Naive thymus-derived CD4-positive, alpha-beta T cell (primary cell): ENCODE measurements around the gene SLC11A1. TPM values are rescaled to one million over a fixed set of nuclear protein-coding genes. Genes with fewer than 3 reads are reported as not detected.

ENCODE experiments used
- ATAC-seq: fragments of 150-1000 bp; cut with Tn5 transposase; 2 replicates; pipeline ENCODE4 v1.10.0; 2021; ENCODE audit warnings: mild to moderate bottlenecking, moderate library complexity
- CTCF ChIA-PET: fragments of 350-600 bp; sonication (Branson Sonifier 250); formaldehyde crosslinking; loops from one replicate; lab custom pipeline; 2021; ENCODE audit warnings: antibody characterized with exemption; lab: Charles Lee
- POLR2A ChIA-PET: fragments of 350-600 bp; sonication (Branson Sonifier 250); formaldehyde crosslinking; loops from one replicate; lab custom pipeline; 2021; ENCODE audit warnings: antibody characterized with exemption, inconsistent platforms; lab: Charles Lee
- DNase-seq, 9 donors: peaks; one replicate each; pipeline versions ENCODE4 v3.0.0 to v3.0.0-alpha.2; 2020 to 2022; ENCODE audit warnings: mixed read lengths in 1 of 9
- H3K27ac ChIP-seq: one replicate; pipeline ENCODE4 v1.7.0; 2013; ENCODE audit warnings: mild to moderate bottlenecking, low read depth, low read length, moderate library complexity
- H3K27me3 ChIP-seq, 2 donors: one replicate each; pipeline ENCODE4 v1.7.0; 2013; ENCODE audit warnings: low read length in 2 of 2, mild to moderate bottlenecking in 2 of 2, moderate library complexity in 2 of 2; ENCODE audit not compliant: control insufficient read depth in 2 of 2, insufficient read depth in 2 of 2
- H3K36me3 ChIP-seq, 3 experiments: 1 replicate in 2 of 3; 2 replicates in 1 of 3; pipeline ENCODE4 v1.7.0; 2013; ENCODE audit warnings: low read length in 3 of 3, mild to moderate bottlenecking in 3 of 3, moderate library complexity in 1 of 3; ENCODE audit not compliant: insufficient read depth in 3 of 3, control insufficient read depth in 2 of 3
- H3K4me1 ChIP-seq, 2 donors: one replicate each; pipeline ENCODE4 v1.7.0; 2013; ENCODE audit warnings: low read length in 2 of 2, mild to moderate bottlenecking in 2 of 2, moderate library complexity in 1 of 2; ENCODE audit not compliant: control insufficient read depth in 2 of 2, insufficient read depth in 2 of 2
- H3K4me3 ChIP-seq: 2 replicates; pipeline ENCODE4 v1.7.0; 2013; ENCODE audit warnings: mild to moderate bottlenecking, low read length
- H3K9me3 ChIP-seq, 3 experiments: 1 replicate in 2 of 3; 2 replicates in 1 of 3; pipeline ENCODE4 v1.7.0; 2013; ENCODE audit warnings: low read length in 3 of 3; ENCODE audit not compliant: control insufficient read depth in 2 of 3
- H3K27ac Mint-ChIP-seq, 9 donors: one replicate each; pipeline ENCODE4 v1.8.0; 2020 to 2022; ENCODE audit warnings: mixed read lengths in 9 of 9, mild to moderate bottlenecking in 8 of 9, moderate library complexity in 5 of 9, inconsistent platforms in 2 of 9
- H3K27me3 Mint-ChIP-seq, 5 donors: one replicate each; pipeline ENCODE4 v1.8.0; 2021 to 2022; ENCODE audit warnings: mixed read lengths in 5 of 5, mild to moderate bottlenecking in 1 of 5
- H3K36me3 Mint-ChIP-seq, 5 donors: one replicate each; pipeline ENCODE4 v1.8.0; 2020 to 2022; ENCODE audit warnings: mixed read lengths in 5 of 5, mild to moderate bottlenecking in 3 of 5, inconsistent platforms in 1 of 5
- H3K4me1 Mint-ChIP-seq, 7 donors: one replicate each; pipeline ENCODE4 v1.8.0; 2020 to 2022; ENCODE audit warnings: mixed read lengths in 7 of 7, mild to moderate bottlenecking in 3 of 7, inconsistent platforms in 1 of 7
- H3K4me3 Mint-ChIP-seq, 10 donors: one replicate each; pipeline ENCODE4 v1.8.0; 2020 to 2022; ENCODE audit warnings: mild to moderate bottlenecking in 10 of 10, mixed read lengths in 10 of 10, moderate library complexity in 6 of 10, inconsistent platforms in 2 of 10
- H3K9me3 Mint-ChIP-seq, 11 donors: one replicate each; pipeline ENCODE4 v1.8.0; 2020 to 2022; ENCODE audit warnings: mixed read lengths in 11 of 11, mild to moderate bottlenecking in 4 of 11, inconsistent platforms in 1 of 11, moderate library complexity in 1 of 11
- intact Hi-C, 2 donors: fragments of 100-400 bp; cut with micrococcal nuclease; formaldehyde crosslinking; loops; one replicate each; pipeline ENCODE4 v1.15.1; 2023
- polyA plus RNA-seq, 2 donors: library from polyadenylated mRNA; unstranded; fragments of 300-500 nt; fragmentation: Illumina TruSeq; gene quantifications; one replicate each; pipeline ENCODE4 v1.2.3, GENCODE V29; 2021
- total RNA-seq, 6 experiments: library from RNA in 5 of 6; stranded (reverse) in 5 of 6; gene quantifications; 1 replicate in 5 of 6; 2 replicates in 1 of 6; pipeline ENCODE4 v1.2.3 and lab custom pipeline; 2021 to 2026

Gene SLC11A1
- total and polyA plus RNA-seq, 7 experiments from 2014 or later: 0.27 to 399 (median 1.1) TPM

DNA sequence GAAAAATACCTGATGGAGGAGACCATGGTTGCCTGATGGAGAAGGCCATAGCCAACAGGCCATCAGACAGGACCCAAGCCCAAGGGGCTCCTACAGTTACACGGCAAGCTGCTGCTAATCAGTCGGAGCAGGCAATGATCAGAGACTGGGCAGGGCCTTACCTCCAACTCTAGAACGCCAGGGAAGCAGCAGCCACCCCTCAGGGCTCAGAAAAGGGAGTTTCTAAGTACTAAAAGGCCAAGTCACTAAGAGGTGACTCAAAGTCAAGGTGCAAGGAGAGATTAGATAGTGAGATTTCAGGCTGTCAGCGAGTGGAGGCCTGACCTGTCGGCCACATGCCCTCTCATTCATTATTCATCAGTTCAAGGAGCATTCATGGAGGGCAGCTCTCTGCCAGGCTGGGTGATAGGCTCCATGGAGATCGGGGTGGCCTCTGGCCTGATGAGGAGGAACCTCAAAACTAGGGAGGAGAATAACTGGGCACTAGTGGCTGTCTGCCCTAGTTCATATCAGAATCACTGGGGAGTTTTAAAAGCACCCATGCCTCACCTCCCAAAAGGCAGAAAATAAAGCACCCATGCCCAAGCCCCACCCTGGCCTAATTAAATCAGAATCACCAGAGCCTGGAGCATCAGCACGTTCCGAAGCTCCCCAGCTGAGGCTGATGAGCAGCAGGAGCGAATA lies 40.5 kb downstream of the SLC11A1 start:
- Mint-ChIP-seq H3K4me3 (no peak overlapping the region), H3K27ac (peak overlapping the region in 2 of 9 donors; percentile 32 to 81), H3K4me1 (peaks cover 0 to 4% (median 0%) of the 10 kb centered on the region in 7 donors), H3K27me3 (no peaks in the 10 kb centered on the region), H3K9me3 (peaks cover 0 to 2% (median 0%) of the 10 kb centered on the region in 11 donors), H3K36me3 (no peaks in the 10 kb centered on the region)
- H3K4me1 ChIP-seq: no peaks in the 10 kb centered on the region
- ATAC-seq (no peak), DNase-seq (no peak)
- no peaks in the 10 kb centered on the region for H3K9me3 ChIP-seq
- ChIA-PET POLR2A (interaction anchor here (0.5 kb wide), 1 partner anchor 9 kb away, joined by 3 read pairs; no protein-coding TSS in a partner anchor), CTCF (no interaction called here)
- no peaks in the 10 kb centered on the region for H3K27me3 ChIP-seq
- H3K27ac ChIP-seq: no peak overlapping the region
- no peak overlapping the region for H3K4me3 ChIP-seq
- intact Hi-C loops: no loop called here
- H3K36me3 ChIP-seq: no peaks in the 10 kb centered on the region

DNA sequence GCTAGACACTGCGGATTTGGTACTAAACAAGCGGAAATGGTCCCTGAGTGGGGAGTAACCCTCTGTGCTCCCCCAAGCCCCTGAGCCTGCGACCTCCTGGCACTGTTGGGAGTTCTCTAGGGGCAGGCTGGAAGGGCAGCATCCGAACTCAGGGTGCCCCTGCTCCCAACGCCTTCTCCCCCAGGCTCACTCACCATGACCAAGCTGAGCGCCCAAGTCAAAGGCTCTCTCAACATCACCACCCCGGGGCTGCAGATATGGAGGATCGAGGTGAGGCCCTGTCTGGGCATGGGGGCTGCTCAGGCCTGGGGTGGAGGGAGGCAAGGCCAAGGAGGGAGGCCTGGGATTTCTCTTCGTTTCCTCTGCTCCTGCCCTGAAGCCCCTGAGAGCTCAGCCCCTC lies 41.5 kb downstream of the SLC11A1 start:
- Mint-ChIP-seq H3K4me1 (peaks cover 0 to 4% (median 0%) of the 10 kb centered on the region in 7 donors), H3K27ac (peak overlapping the region in 1 of 9 donors; percentile 48), H3K9me3 (peaks cover 0 to 2% (median 0%) of the 10 kb centered on the region in 11 donors), H3K27me3 (no peaks in the 10 kb centered on the region), H3K36me3 (no peaks in the 10 kb centered on the region), H3K4me3 (no peak overlapping the region)
- Histone ChIP-seq H3K9me3 (no peaks in the 10 kb centered on the region), H3K4me1 (no peaks in the 10 kb centered on the region), H3K4me3 (no peak overlapping the region), H3K36me3 (no peaks in the 10 kb centered on the region), H3K27ac (no peak overlapping the region), H3K27me3 (peaks cover 0 to 4% of the 10 kb centered on the region in 2 donors)
- ChIA-PET CTCF (no interaction called here), POLR2A (no interaction called here)
- intact Hi-C loops: no loop called here
- ATAC-seq (no peak), DNase-seq (no peak)

DNA sequence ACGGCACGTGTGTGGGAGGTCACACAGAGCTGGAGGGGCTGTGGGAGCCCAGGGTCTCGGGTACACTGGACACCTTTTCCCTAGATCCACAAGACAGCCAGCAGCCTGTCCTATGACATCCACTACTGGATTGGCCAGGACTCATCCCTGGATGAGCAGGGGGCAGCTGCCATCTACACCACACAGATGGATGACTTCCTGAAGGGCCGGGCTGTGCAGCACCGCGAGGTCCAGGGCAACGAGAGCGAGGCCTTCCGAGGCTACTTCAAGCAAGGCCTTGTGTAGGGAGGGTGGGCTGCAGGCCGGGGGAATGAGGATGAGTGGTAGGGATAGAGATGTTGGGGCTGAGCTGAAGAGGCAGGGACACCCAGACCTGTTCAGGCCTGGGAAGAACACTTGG lies 43.5 kb downstream of the SLC11A1 start:
- no peak overlapping the region for H3K4me3 ChIP-seq
- intact Hi-C loops: no loop called here
- H3K9me3 ChIP-seq: no peaks in the 10 kb centered on the region
- POLR2A ChIA-PET: interaction anchor here (1.1 kb wide), 1 partner anchor 19 kb away, joined by 3 read pairs; no protein-coding TSS in a partner anchor
- Mint-ChIP-seq H3K27ac (no peak overlapping the region), H3K4me1 (peaks cover 0 to 2% (median 0%) of the 10 kb centered on the region in 7 donors), H3K27me3 (peaks cover 0 to 3% (median 0%) of the 10 kb centered on the region in 5 donors), H3K9me3 (peaks cover 0 to 2% (median 0%) of the 10 kb centered on the region in 11 donors), H3K4me3 (no peak overlapping the region), H3K36me3 (no peaks in the 10 kb centered on the region)
- no peaks in the 10 kb centered on the region for H3K36me3 ChIP-seq
- ATAC-seq: peak; percentile 8
- CTCF ChIA-PET: no interaction called here
- DNase-seq: no peak
- H3K4me1 ChIP-seq: no peaks in the 10 kb centered on the region
- no peak overlapping the region for H3K27ac ChIP-seq
- H3K27me3 ChIP-seq: peaks cover 0 to 4% of the 10 kb centered on the region in 2 donors

DNA sequence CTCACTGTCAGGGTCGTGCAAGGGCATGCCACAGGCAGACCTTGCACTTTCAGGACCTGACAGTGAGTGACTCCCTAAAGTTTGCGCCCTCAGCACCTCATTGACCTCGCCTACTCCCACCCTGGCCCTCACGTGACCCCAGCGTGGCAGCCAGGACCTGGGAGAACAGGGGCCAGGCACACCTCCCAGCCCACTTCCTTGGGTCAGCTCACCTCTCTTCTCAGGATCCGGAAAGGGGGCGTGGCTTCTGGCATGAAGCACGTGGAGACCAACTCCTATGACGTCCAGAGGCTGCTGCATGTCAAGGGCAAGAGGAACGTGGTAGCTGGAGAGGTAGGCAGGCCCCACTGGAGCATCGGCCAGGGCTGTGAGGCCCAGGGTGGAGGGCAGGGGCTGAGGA lies 45.7 kb downstream of the SLC11A1 start:
- Histone ChIP-seq H3K36me3 (no peaks in the 10 kb centered on the region), H3K9me3 (no peaks in the 10 kb centered on the region), H3K27me3 (peaks cover 0 to 4% of the 10 kb centered on the region in 2 donors), H3K4me3 (no peak overlapping the region), H3K4me1 (no peaks in the 10 kb centered on the region), H3K27ac (no peak overlapping the region)
- peaks cover 0 to 2% (median 0%) of the 10 kb centered on the region in 7 donors for H3K4me1 Mint-ChIP-seq
- POLR2A ChIA-PET: no interaction called here
- H3K36me3 Mint-ChIP-seq: no peaks in the 10 kb centered on the region
- H3K27me3 Mint-ChIP-seq: peaks cover 0 to 3% (median 0%) of the 10 kb centered on the region in 5 donors
- no peak overlapping the region for H3K4me3 Mint-ChIP-seq
- H3K27ac Mint-ChIP-seq: no peak overlapping the region
- DNase-seq: no peak
- no peak for ATAC-seq
- no peaks in the 10 kb centered on the region for H3K9me3 Mint-ChIP-seq
- intact Hi-C loops: no loop called here
- CTCF ChIA-PET: no interaction called here

DNA sequence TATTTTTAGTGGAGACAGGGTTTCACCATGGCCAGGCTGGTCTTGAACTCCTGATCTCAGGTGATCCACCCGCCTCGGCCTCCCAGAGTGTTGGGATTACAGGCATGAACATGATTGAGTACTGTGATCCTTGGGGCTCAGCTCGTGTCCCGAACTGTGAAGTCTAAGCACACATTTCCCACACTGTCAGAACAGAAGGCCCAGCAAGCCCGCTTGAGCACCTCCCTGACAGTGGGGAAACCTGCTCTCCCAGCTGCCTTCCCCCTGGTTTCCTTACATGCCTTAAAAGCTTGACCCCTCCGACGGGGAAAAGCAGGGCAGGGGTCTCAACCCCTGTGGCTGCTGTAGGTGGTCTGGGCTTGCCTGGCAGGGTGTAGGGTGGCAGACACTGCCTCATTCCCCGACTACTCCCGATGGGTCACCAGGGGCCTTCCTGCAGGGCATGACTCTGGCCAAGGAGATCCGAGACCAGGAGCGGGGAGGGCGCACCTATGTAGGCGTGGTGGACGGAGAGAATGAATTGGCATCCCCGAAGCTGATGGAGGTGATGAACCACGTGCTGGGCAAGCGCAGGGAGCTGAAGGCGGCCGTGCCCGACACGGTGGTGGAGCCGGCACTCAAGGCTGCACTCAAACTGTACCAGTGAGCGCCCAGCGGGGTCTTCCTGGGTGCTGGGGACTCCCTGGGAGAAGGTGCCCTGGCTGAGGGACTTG lies 46.9 kb downstream of the SLC11A1 start:
- Mint-ChIP-seq H3K9me3 (no peaks in the 10 kb centered on the region), H3K27ac (no peak overlapping the region), H3K27me3 (peaks cover 0 to 3% (median 0%) of the 10 kb centered on the region in 5 donors), H3K36me3 (no peaks in the 10 kb centered on the region), H3K4me1 (peaks cover 0 to 2% (median 0%) of the 10 kb centered on the region in 7 donors), H3K4me3 (no peak overlapping the region)
- POLR2A ChIA-PET: no interaction called here
- DNase-seq: no peak
- Histone ChIP-seq H3K27ac (no peak overlapping the region), H3K27me3 (peaks cover 0 to 4% of the 10 kb centered on the region in 2 donors), H3K4me1 (no peaks in the 10 kb centered on the region), H3K9me3 (no peaks in the 10 kb centered on the region), H3K4me3 (no peak overlapping the region), H3K36me3 (no peaks in the 10 kb centered on the region)
- CTCF ChIA-PET: no interaction called here
- intact Hi-C loops: no loop called here
- no peak for ATAC-seq

DNA sequence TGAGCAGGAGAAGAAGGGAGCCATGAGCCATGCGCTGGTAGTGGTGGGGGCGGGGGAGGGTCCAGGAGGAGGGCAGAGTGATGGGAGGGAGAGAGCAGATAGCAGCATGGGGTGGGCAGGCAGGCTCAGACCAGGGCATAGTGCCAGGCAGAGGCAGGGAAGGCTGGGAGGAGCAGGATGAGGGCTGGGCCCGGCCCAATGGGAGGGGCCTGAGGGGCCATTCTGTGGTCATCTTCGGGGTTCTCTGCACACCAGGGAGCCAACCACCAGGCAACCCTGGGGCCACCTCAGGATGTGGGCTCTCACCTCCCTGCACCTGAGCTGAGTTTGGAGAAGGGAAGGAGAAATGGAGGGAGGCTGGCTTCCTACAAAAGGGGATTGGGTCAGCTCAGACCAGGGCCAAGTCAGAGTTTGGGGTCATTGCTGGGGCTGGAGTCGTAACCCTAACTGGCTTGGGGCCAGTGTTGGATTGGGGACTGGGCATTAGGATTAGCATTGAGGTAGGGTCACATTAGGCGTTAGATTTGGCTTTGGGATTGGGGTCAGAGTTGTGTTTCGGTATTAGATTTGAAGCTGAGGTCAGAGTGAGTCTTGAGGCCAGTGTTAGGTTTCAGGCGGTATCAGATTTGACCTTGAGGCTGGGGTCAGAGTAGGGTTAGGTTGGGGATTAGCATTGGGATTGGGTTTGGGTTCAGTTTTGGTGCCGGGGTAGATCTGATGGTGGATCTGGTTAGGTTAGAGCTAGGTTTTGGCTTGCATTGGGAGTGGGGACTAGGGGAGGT lies 48.0 kb downstream of the SLC11A1 start:
- Mint-ChIP-seq H3K27ac (no peak overlapping the region), H3K4me1 (peaks cover 0 to 2% (median 0%) of the 10 kb centered on the region in 7 donors), H3K9me3 (no peaks in the 10 kb centered on the region), H3K36me3 (no peaks in the 10 kb centered on the region), H3K27me3 (peaks cover 0 to 3% (median 0%) of the 10 kb centered on the region in 5 donors), H3K4me3 (no peak overlapping the region)
- H3K36me3 ChIP-seq: no peaks in the 10 kb centered on the region
- ChIA-PET CTCF (no interaction called here), POLR2A (interaction anchor here (0.6 kb wide), 1 partner anchor 21 kb away, joined by 4 read pairs; no protein-coding TSS in a partner anchor)
- H3K27me3 ChIP-seq: peaks cover 0 to 4% of the 10 kb centered on the region in 2 donors
- H3K4me3 ChIP-seq: no peak overlapping the region
- H3K4me1 ChIP-seq: no peaks in the 10 kb centered on the region
- no peaks in the 10 kb centered on the region for H3K9me3 ChIP-seq
- no peak overlapping the region for H3K27ac ChIP-seq
- DNase-seq (no peak), ATAC-seq (no peak)
- intact Hi-C loops: no loop called here
